ENCODE measurements around the gene MAD1L1. TPM values are rescaled to one million over a fixed set of nuclear protein-coding genes. Genes with fewer than 3 reads are reported as not detected.
A peak's percentile ranks its signal among the peaks of the same experiment; 100 is the strongest.
"Not testable (repeated sequence)": the region's sequence is repeated elsewhere in the genome, so short reads cannot be mapped to it uniquely, and the experiment has no call there.

Gene MAD1L1
- total RNA-seq, 4 donors from 2014 or later, result 22.3 to 56.6 (median 35.0) TPM

GRCh38 chr7:1883834-1884582 is 348.7 kb downstream of the MAD1L1 start:
- Histone ChIP-seq H3K4me3 (no peak overlapping the region), H3K36me3 (peaks cover 0 to 40% of the 10 kb centered on the region in 2 donors), H3K9me3 (peaks cover 0 to 8% (median 0%) of the 10 kb centered on the region in 3 donors), H3K4me1 (no peaks in the 10 kb centered on the region), H3K27me3 (no peaks in the 10 kb centered on the region), H3K27ac (no peak overlapping the region)
- ATAC-seq, result no peak
- no peak for TF ChIP-seq CTCF (IDR thresholded peaks at IDR 0.05)
- no peak for TF ChIP-seq POLR2A (IDR thresholded peaks at IDR 0.05)
- TF ChIP-seq POLR2AphosphoS5 (IDR thresholded peaks at IDR 0.05), result no peak
- no peak for TF ChIP-seq EP300 (IDR thresholded peaks at IDR 0.05)
- WGBS, 2 donors (ENCODE audit: low coverage in 1 of 2), result 68% methylated on average over 4 of the region's 30 CpGs; no CpG with 5 or more reads in 1 of the 2 donors

- Histone ChIP-seq H3K36me3 (peaks cover 0 to 32% of the 10 kb centered on the region in 2 donors), H3K27ac (no peak overlapping the region), H3K4me3 (no peak overlapping the region), H3K4me1 (no peaks in the 10 kb centered on the region), H3K9me3 (peaks cover 0 to 9% (median 0%) of the 10 kb centered on the region in 3 donors), H3K27me3 (no peaks in the 10 kb centered on the region)
- 36% methylated on average over 4 of the region's 18 CpGs; no CpG with 5 or more reads in 1 of the 2 donors for WGBS, 2 donors (ENCODE audit: low coverage in 1 of 2)
- ATAC-seq, result no peak
- no peak for TF ChIP-seq POLR2A (IDR thresholded peaks at IDR 0.05)
- no peak for TF ChIP-seq POLR2AphosphoS5 (IDR thresholded peaks at IDR 0.05)
These were observed 349.5 kb downstream of the MAD1L1 start for GRCh38 chr7:1883031-1883761.

- Histone ChIP-seq H3K4me1 (no peaks in the 10 kb centered on the region), H3K27me3 (no peaks in the 10 kb centered on the region), H3K4me3 (no peak overlapping the region), H3K27ac (no peak overlapping the region), H3K9me3 (peaks cover 0 to 16% (median 0%) of the 10 kb centered on the region in 3 donors), H3K36me3 (peaks cover 0 to 25% of the 10 kb centered on the region in 2 donors)
- no peak for ATAC-seq
- WGBS, 2 donors (ENCODE audit: low coverage in 1 of 2), result no CpG with 5 or more reads among the region's 13 CpGs
- TF ChIP-seq POLR2A (IDR thresholded peaks at IDR 0.05) (no peak), CTCF (IDR thresholded peaks at IDR 0.05) (no peak), EP300 (IDR thresholded peaks at IDR 0.05) (no peak), POLR2AphosphoS5 (IDR thresholded peaks at IDR 0.05) (no peak)
These were observed 350.3 kb downstream of the MAD1L1 start for GRCh38 chr7:1882451-1882850.

GRCh38 chr7:1881946-1882345 is 350.8 kb downstream of the MAD1L1 start:
- Histone ChIP-seq H3K27ac (no peak overlapping the region), H3K36me3 (peaks cover 0 to 20% of the 10 kb centered on the region in 2 donors), H3K4me3 (no peak overlapping the region), H3K9me3 (peaks cover 0 to 16% (median 0%) of the 10 kb centered on the region in 3 donors), H3K4me1 (no peaks in the 10 kb centered on the region), H3K27me3 (no peaks in the 10 kb centered on the region)
- no peak for ATAC-seq
- 91 to 94% methylated on average over 9 to 15 of the region's 15 CpGs for WGBS, 2 donors (ENCODE audit: low coverage in 1 of 2)
- no peak for TF ChIP-seq POLR2AphosphoS5 (IDR thresholded peaks at IDR 0.05)
- no peak for TF ChIP-seq EP300 (IDR thresholded peaks at IDR 0.05)
- no peak for TF ChIP-seq POLR2A (IDR thresholded peaks at IDR 0.05)
- no peak for TF ChIP-seq CTCF (IDR thresholded peaks at IDR 0.05)

GRCh38 chr7:1876641-1877040 is 356.1 kb downstream of the MAD1L1 start:
- 93 to 98% methylated on average over 3 to 4 of the region's 6 CpGs for WGBS, 2 donors (ENCODE audit: low coverage in 1 of 2)
- not testable (repeated sequence) for ATAC-seq, H3K27me3 ChIP-seq, H3K27ac ChIP-seq, H3K4me3 ChIP-seq, H3K4me1 ChIP-seq
- H3K36me3 ChIP-seq, result peaks cover 0 to 12% of the 10 kb centered on the region in 2 donors
- H3K9me3 ChIP-seq, result peaks cover 0 to 16% (median 0%) of the 10 kb centered on the region in 3 donors

- H3K4me1 ChIP-seq, H3K4me3 ChIP-seq, H3K27me3 ChIP-seq, H3K36me3 ChIP-seq, H3K27ac ChIP-seq: not testable (repeated sequence)
- 65% methylated on average over 11 to 17 of the region's 29 CpGs for WGBS, 2 donors (ENCODE audit: low coverage in 1 of 2)
- peak; percentile 57 for ATAC-seq
- peaks cover 0 to 16% (median 0%) of the 10 kb centered on the region in 3 donors for H3K9me3 ChIP-seq
These were observed 357.1 kb downstream of the MAD1L1 start for GRCh38 chr7:1875392-1876199.

GRCh38 chr7:1874590-1875391 is 358.0 kb downstream of the MAD1L1 start:
- not testable (repeated sequence) for H3K36me3 ChIP-seq, H3K4me3 ChIP-seq, H3K27me3 ChIP-seq, H3K27ac ChIP-seq, H3K4me1 ChIP-seq
- peak; percentile 10 for ATAC-seq
- 92 to 100% methylated on average over 2 to 6 of the region's 21 CpGs for WGBS, 2 donors (ENCODE audit: low coverage in 1 of 2)
- peaks cover 0 to 16% (median 0%) of the 10 kb centered on the region in 3 donors for H3K9me3 ChIP-seq
